ENCODE measurements around the gene ATXN1. TPM values are rescaled to one million over a fixed set of nuclear protein-coding genes. Genes with fewer than 3 reads are reported as not detected.

ATXN1 gene
- total and polyA plus RNA-seq, 2 experiments from 2014 or later: 14.2 to 20.1 TPM

DNA sequence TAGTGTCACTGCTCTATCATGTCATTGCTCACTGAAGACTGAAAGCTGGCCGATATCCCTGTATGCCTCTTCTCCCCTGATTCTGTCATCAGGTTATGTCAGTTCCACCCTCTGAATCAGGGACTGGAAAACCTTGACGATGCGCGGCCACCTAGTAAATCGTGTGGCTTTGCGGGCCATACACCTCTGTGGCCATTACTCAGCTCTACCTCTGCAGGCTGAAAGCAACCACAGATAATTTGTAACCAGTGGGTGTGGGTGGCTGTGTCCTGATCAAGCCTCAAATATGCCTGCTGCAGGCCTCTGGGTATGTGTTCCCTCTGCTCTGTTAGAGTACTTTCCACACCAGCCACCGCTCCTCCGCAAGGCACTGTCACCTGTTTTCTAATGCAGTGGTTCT is 417.7 kb downstream of the ATXN1 start:
- H3K9me2 ChIP-seq (ENCODE audit: insufficient read depth): no peaks in the 10 kb centered on the region
- no peak overlapping the region for H3K9ac ChIP-seq
- no peak for DNase-seq
- no peaks in the 10 kb centered on the region for H3K27me3 ChIP-seq (replicated peaks; ENCODE audit: insufficient read depth)
- no peaks in the 10 kb centered on the region for H4K20me1 ChIP-seq (ENCODE audit: insufficient read depth)
- 90 to 91% methylated on average over 8 of the region's 8 CpGs for WGBS, 2 experiments (ENCODE audit: low coverage in 1 of 2, low lambda C conversion rate in 2 of 2, missing lambda C conversion rate in 2 of 2)
- H3K4me2 ChIP-seq (ENCODE audit: unreplicated experiment): no peak overlapping the region
- in situ Hi-C loops (cut with MboI): loop anchor here (25.0 kb wide), 2 partner anchors 619 to 744 kb away; no protein-coding TSS in a partner anchor
- H3K79me2 ChIP-seq (ENCODE audit: insufficient read depth): peaks cover 6% of the 10 kb centered on the region; the same call in 1 of the 2 replicates
- peaks cover 29% of the 10 kb centered on the region for H3F3A ChIP-seq (ENCODE audit: insufficient read depth)
- H3K9me3 ChIP-seq (ENCODE audit: low read depth): no peaks in the 10 kb centered on the region
- no peaks in the 10 kb centered on the region for H3K36me3 ChIP-seq (ENCODE audit: low read depth)
- TF ChIP-seq EZH2phosphoT487 (IDR thresholded peaks at IDR 0.05; ENCODE audit: insufficient read depth, low read depth) (no peak), EZH2 (IDR thresholded peaks at IDR 0.05; ENCODE audit: insufficient read depth, poor library complexity, severe bottlenecking) (no peak)
- H3K4me1 ChIP-seq (ENCODE audit: insufficient read depth): peaks cover 44% of the 10 kb centered on the region
- no peak overlapping the region for H2AFZ ChIP-seq
- no peak overlapping the region for H3K27ac ChIP-seq
- H3K4me3 ChIP-seq: no peak overlapping the region

DNA sequence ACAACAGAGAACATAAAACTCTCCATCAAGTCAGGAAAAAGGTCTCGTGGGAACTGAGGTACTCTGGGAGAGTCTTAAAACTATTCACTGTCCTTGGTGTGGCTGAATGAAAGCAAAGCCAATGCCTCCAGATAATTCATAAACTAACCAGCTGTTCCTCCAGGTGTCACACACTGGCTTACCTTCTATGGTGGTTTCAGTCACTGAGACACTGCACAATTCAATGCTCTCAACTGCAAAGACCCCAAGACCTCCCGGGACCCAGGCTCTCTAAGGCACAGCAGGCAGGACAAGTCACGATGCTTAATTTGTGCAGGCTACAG is 422.0 kb downstream of the ATXN1 start:
- no peak for TF ChIP-seq EZH2 (IDR thresholded peaks at IDR 0.05; ENCODE audit: insufficient read depth, poor library complexity, severe bottlenecking)
- no peak for TF ChIP-seq EZH2phosphoT487 (IDR thresholded peaks at IDR 0.05; ENCODE audit: insufficient read depth, low read depth)
- no peaks in the 10 kb centered on the region for H3K27me3 ChIP-seq (replicated peaks; ENCODE audit: insufficient read depth)
- H3K4me1 ChIP-seq (ENCODE audit: insufficient read depth): peaks cover 59% of the 10 kb centered on the region
- peak overlapping the region; percentile 67 for H3K9ac ChIP-seq
- peak overlapping the region; percentile 84 for H3K27ac ChIP-seq
- in situ Hi-C loops (cut with MboI): loop anchor here (10.0 to 25.0 kb wide), 3 partner anchors 426 to 748 kb away; partner anchors contain the start of gene ATXN1
- no peaks in the 10 kb centered on the region for H3K79me2 ChIP-seq (ENCODE audit: insufficient read depth)
- H3F3A ChIP-seq (ENCODE audit: insufficient read depth): peaks cover 31% of the 10 kb centered on the region
- H3K9me3 ChIP-seq (ENCODE audit: low read depth): no peaks in the 10 kb centered on the region
- no peak overlapping the region for H3K4me3 ChIP-seq
- WGBS, 2 experiments (ENCODE audit: low coverage in 1 of 2, low lambda C conversion rate in 2 of 2, missing lambda C conversion rate in 2 of 2): 18 to 20% methylated on average over 3 of the region's 3 CpGs
- H3K36me3 ChIP-seq (ENCODE audit: low read depth): no peaks in the 10 kb centered on the region
- no peaks in the 10 kb centered on the region for H3K9me2 ChIP-seq (ENCODE audit: insufficient read depth)
- DNase-seq: no peak
- no peaks in the 10 kb centered on the region for H4K20me1 ChIP-seq (ENCODE audit: insufficient read depth)
- H2AFZ ChIP-seq: no peak overlapping the region
- peak overlapping the region; percentile 2 for H3K4me2 ChIP-seq (ENCODE audit: unreplicated experiment)

DNA sequence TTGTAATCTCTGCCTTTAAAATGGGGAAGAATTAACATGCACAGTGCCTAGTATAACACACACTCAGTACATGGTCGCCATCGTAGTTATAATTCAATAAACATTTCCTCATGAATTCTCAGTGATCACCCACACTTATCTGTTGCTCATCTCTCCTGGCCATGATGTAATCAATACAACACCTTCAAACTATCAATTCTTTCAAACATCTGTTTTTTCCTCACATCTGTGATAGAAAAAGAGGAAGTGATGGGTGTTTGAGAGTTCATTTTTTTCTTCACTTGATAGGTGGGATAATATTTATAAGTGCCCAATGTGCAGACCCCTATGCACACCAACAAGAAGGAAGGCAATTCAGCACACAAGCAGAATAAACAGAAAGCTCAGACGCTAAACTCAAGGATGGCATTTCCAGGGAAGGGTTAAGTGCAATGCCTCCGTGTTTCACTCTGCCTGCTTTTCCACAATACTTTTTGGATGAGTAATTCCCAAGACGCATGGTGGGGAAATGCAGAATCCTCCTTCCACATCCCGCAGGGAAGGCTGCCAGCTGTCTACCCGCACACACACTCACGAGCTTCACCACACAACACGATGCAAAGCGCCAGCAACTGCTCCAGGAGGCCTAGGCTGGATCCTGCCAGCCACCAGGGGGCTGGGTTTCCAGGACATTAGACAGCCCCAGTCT is 422.5 kb downstream of the ATXN1 start:
- in situ Hi-C loops (cut with MboI): loop anchor here (10.0 to 25.0 kb wide), 3 partner anchors 426 to 749 kb away; partner anchors contain the start of gene ATXN1
- Histone ChIP-seq H3K9ac (peak overlapping the region; percentile 69), H3K36me3 (ENCODE audit: low read depth) (no peaks in the 10 kb centered on the region), H3K79me2 (ENCODE audit: insufficient read depth) (no peaks in the 10 kb centered on the region), H3K9me2 (ENCODE audit: insufficient read depth) (no peaks in the 10 kb centered on the region), H3K9me3 (ENCODE audit: low read depth) (no peaks in the 10 kb centered on the region), H3K27me3 (replicated peaks; ENCODE audit: insufficient read depth) (no peaks in the 10 kb centered on the region), H3F3A (ENCODE audit: insufficient read depth) (peaks cover 36% of the 10 kb centered on the region), H3K4me1 (ENCODE audit: insufficient read depth) (peaks cover 65% of the 10 kb centered on the region), H3K27ac (peak overlapping the region; percentile 84), H4K20me1 (ENCODE audit: insufficient read depth) (no peaks in the 10 kb centered on the region), H2AFZ (no peak overlapping the region), H3K4me2 (ENCODE audit: unreplicated experiment) (peak overlapping the region; percentile 75), H3K4me3 (peak overlapping the region; percentile 56)
- TF ChIP-seq EZH2phosphoT487 (IDR thresholded peaks at IDR 0.05; ENCODE audit: insufficient read depth, low read depth): no peak
- peak; percentile 100 for DNase-seq
- WGBS, 2 experiments (ENCODE audit: low coverage in 1 of 2, low lambda C conversion rate in 2 of 2, missing lambda C conversion rate in 2 of 2): 1 to 5% methylated on average over 10 of the region's 10 CpGs

DNA sequence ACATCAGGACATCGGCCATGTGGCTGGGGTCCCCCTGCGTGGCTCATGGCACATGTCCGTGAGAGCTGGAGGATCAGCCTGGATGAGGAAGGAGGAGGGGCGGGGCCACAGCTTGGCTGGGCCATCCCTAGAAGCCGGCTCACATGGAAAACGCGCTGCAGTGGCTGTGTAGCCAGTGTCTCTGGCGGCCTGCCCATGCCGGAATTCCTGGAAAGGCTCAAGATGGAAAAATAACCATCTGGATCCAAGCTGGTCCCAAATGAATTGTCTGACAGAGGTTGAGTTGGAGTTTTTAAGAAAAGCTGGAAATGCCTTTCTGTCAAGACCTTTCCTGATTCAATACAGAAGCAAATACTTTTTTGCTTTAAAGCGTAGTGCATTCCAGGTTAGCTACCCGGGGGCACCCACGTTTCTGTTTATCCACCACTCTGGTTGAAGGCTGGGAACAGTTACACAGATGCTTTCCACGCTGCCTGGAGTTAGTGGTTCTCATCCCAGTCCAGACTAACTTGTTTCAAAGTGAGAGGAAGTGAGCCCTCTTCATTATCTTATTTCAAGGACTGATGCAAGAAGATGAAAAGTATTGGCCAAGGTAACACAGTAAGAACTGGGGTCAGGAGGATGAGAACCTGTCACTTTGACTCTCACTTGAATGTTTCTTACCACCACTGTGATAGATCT is 423.8 kb downstream of the ATXN1 start:
- H4K20me1 ChIP-seq (ENCODE audit: insufficient read depth): no peaks in the 10 kb centered on the region
- no peaks in the 10 kb centered on the region for H3K36me3 ChIP-seq (ENCODE audit: low read depth)
- H3K79me2 ChIP-seq (ENCODE audit: insufficient read depth): no peaks in the 10 kb centered on the region
- peak overlapping the region; percentile 84 for H3K27ac ChIP-seq
- H2AFZ ChIP-seq: no peak overlapping the region
- TF ChIP-seq EZH2 (IDR thresholded peaks at IDR 0.05; ENCODE audit: insufficient read depth, poor library complexity, severe bottlenecking) (no peak), EZH2phosphoT487 (IDR thresholded peaks at IDR 0.05; ENCODE audit: insufficient read depth, low read depth) (no peak)
- no peaks in the 10 kb centered on the region for H3K9me3 ChIP-seq (ENCODE audit: low read depth)
- H3K4me2 ChIP-seq (ENCODE audit: unreplicated experiment): peak overlapping the region; percentile 67
- H3K9ac ChIP-seq: peak overlapping the region; percentile 69
- no peaks in the 10 kb centered on the region for H3K9me2 ChIP-seq (ENCODE audit: insufficient read depth)
- peaks cover 49% of the 10 kb centered on the region for H3F3A ChIP-seq (ENCODE audit: insufficient read depth)
- H3K27me3 ChIP-seq (replicated peaks; ENCODE audit: insufficient read depth): no peaks in the 10 kb centered on the region
- WGBS, 2 experiments (ENCODE audit: low coverage in 1 of 2, low lambda C conversion rate in 2 of 2, missing lambda C conversion rate in 2 of 2): 4% methylated on average over 13 of the region's 13 CpGs
- peaks cover 65% of the 10 kb centered on the region for H3K4me1 ChIP-seq (ENCODE audit: insufficient read depth)
- peak; percentile 89 for DNase-seq
- H3K4me3 ChIP-seq: peak overlapping the region; percentile 25; the same call in 1 of the 2 replicates
- in situ Hi-C loops (cut with MboI): loop anchor here (10.0 to 25.0 kb wide), 3 partner anchors 427 to 750 kb away; partner anchors contain the start of gene ATXN1

Data from GM23248 (cell line).